ENCODE data around the gene RNASE3.
"Not testable (repeated sequence)": the region's sequence is repeated elsewhere in the genome, so short reads cannot be mapped to it uniquely, and the experiment has no call there.

The RNASE3 gene

GRCh38 chr14:20919038-20919756 lies 28.0 kb downstream of the RNASE3 start:
- DNase-seq: not testable (repeated sequence)

GRCh38 chr14:20923766-20924297 lies 32.6 kb downstream of the RNASE3 start:
- not testable (repeated sequence) for DNase-seq

DNA sequence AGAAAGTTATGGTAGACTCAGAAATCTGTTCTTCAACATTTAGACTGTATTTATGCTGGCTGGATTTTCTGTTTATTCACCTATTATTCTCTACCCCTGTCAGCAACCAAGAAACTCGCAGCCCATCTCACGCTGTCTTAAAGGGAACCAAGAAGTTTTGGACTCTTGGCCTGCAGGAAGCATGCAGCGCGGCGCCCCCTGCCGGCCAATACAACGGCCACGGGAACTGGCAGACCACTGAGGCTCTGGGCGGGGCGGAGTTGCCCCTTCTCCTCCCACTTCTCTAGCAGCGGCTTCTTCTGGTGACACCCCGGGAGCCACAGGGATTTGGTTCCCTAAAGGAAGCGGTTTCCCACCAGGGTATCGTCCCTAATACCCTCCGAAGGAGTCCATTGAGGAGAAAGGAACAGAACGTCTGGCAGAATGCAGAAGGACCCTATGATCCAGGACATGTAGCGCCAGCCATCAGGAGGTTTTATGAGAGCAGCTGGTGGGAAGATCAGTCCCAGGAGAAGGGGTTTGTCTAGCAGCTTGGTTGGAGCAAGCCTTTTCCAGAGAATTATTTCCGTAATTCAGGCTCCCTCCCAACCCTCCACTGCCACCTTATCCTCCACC lies 43.1 kb downstream of the RNASE3 start:
- no peak for DNase-seq

DNA sequence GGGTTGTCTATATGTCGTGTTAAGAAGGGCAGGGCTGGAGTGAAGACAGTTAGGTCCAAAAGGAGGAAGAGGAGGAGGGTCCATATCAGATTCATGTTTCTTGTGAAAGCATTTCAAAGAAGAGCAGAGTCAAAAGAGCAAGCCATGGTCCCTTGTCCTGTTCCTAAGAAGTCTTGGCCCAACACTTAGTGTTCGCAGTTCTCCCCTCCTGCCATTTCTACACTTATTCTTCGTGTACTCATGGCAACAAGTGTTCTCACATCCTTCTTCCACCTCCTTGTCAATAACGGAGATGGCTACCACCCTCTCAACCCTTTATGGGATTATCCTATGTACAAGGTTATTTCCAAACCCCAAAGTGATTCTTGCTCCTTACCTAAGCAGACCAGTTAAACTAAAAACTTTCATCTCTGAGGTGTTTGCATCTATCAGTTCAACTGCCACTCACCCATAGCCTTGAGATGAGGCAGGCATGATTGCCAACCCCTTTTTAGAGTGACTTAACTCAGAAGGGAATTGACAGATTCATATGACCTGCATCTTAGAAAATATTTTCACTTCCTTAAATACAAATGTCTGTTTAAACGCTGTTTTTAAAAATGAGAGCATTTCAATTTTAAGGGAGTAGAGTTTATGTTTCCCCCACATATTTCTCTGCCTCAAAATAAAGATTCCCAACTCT lies 44.3 kb downstream of the RNASE3 start:
- DNase-seq: no peak
